Activated T-cell treated with anti-CD3 and anti-CD28 coated beads, Interleukin-2, amount 50 U/mL, for 4 hours (primary cell): ENCODE data around the gene CAMK1G. TPM values are rescaled to one million over a fixed set of nuclear protein-coding genes. Genes with fewer than 3 reads are reported as not detected.
A peak's percentile ranks its signal among the peaks of the same experiment; 100 is the strongest.

Experiments used
- ATAC-seq, 2 donors: fragments of 200-7000 bp; cut with Tn5 transposase; one replicate each; pipeline ENCODE4 v1.10.0; 2021
- DNase-seq: peaks from one replicate; pipeline ENCODE4 v3.0.0-alpha.2; 2020
- H3K27me3 Mint-ChIP-seq: one replicate; pipeline ENCODE4 v1.8.0; 2021; ENCODE audit warnings: low read depth, mixed read lengths
- H3K36me3 Mint-ChIP-seq: one replicate; pipeline ENCODE4 v1.8.0; 2022; ENCODE audit warnings: mixed read lengths; ENCODE audit not compliant: insufficient read depth
- H3K4me1 Mint-ChIP-seq: one replicate; pipeline ENCODE4 v1.8.0; 2021; ENCODE audit warnings: low read depth, mixed read lengths
- H3K4me3 Mint-ChIP-seq: one replicate; pipeline ENCODE4 v1.8.0; 2021; ENCODE audit warnings: mild to moderate bottlenecking, moderate library complexity, mixed read lengths
- H3K9me3 Mint-ChIP-seq: one replicate; pipeline ENCODE4 v1.8.0; 2021; ENCODE audit warnings: mixed read lengths
- total RNA-seq, 3 donors: library from RNA; stranded (reverse); gene quantifications; one replicate each; pipeline ENCODE4 v1.2.1, GENCODE V29; 2021

CAMK1G gene
- total RNA-seq, 3 donors from 2014 or later, result 0.08 to 0.15 (median 0.14) TPM

GRCh38 chr1:209580577-209580976, 2.9 kb upstream of the CAMK1G start:
- Mint-ChIP-seq H3K4me3 (no peak overlapping the region), H3K36me3 (no peaks in the 10 kb centered on the region), H3K27me3 (peaks cover 5% of the 10 kb centered on the region), H3K4me1 (peaks cover 2% of the 10 kb centered on the region), H3K9me3 (no peaks in the 10 kb centered on the region)
- no peak for DNase-seq
- ATAC-seq, result no peak

- Mint-ChIP-seq H3K9me3 (no peaks in the 10 kb centered on the region), H3K36me3 (no peaks in the 10 kb centered on the region), H3K4me3 (no peak overlapping the region), H3K4me1 (peaks cover 3% of the 10 kb centered on the region), H3K27me3 (peaks cover 15% of the 10 kb centered on the region)
- DNase-seq (no peak), ATAC-seq (no peak)
Measured at GRCh38 chr1:209584231-209584672, 738 bp downstream of the CAMK1G start.

- Mint-ChIP-seq H3K4me1 (peaks cover 3% of the 10 kb centered on the region), H3K36me3 (no peaks in the 10 kb centered on the region)
- ATAC-seq, result no peak
Measured at GRCh38 chr1:209585197-209585596, 1.7 kb downstream of the CAMK1G start.

GRCh38 chr1:209585672-209586071, 2.2 kb downstream of the CAMK1G start:
- H3K27me3 Mint-ChIP-seq, result peaks cover 15% of the 10 kb centered on the region

More at GRCh38 chr1:209585197-209585596, 1.7 kb downstream of the CAMK1G start:
- Mint-ChIP-seq H3K9me3 (no peaks in the 10 kb centered on the region), H3K27me3 (peaks cover 15% of the 10 kb centered on the region), H3K4me3 (no peak overlapping the region)
- no peak for DNase-seq

GRCh38 chr1:209586221-209586740, 2.8 kb downstream of the CAMK1G start:
- no peaks in the 10 kb centered on the region for H3K9me3 Mint-ChIP-seq
- H3K4me1 Mint-ChIP-seq, result peaks cover 3% of the 10 kb centered on the region
- DNase-seq (no peak), ATAC-seq (no peak)
- H3K36me3 Mint-ChIP-seq, result no peaks in the 10 kb centered on the region
- no peak overlapping the region for H3K4me3 Mint-ChIP-seq
- H3K27me3 Mint-ChIP-seq, result peaks cover 15% of the 10 kb centered on the region

More at GRCh38 chr1:209585672-209586071, 2.2 kb downstream of the CAMK1G start:
- Mint-ChIP-seq H3K9me3 (no peaks in the 10 kb centered on the region), H3K4me1 (peaks cover 3% of the 10 kb centered on the region), H3K4me3 (no peak overlapping the region), H3K36me3 (no peaks in the 10 kb centered on the region)
- ATAC-seq, result peak in 1 of 2 donors; percentile 52
- no peak for DNase-seq

DNA sequence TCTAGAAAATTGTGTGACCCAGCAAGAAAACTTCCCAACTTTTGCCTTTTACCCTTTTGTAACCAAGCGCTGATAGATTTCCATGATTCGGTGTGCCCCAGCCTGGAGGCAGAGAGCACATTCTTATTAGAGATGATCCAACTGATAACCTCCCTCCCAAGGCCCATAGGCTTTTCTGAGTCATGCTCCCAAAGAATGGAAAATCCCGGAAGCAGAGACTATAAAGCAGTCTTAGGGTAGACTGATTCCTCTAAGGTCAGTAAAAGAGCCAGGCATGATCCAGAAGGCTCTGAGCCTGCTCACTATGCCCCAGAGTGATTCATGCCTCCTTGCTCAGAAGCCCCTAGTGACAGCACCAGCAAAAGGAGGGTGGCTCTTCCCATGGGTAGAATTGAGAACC, 4.3 kb downstream of the CAMK1G start:
- Mint-ChIP-seq H3K9me3 (no peaks in the 10 kb centered on the region), H3K36me3 (no peaks in the 10 kb centered on the region), H3K4me3 (no peak overlapping the region), H3K4me1 (peaks cover 3% of the 10 kb centered on the region), H3K27me3 (peaks cover 19% of the 10 kb centered on the region)
- ATAC-seq (no peak), DNase-seq (no peak)

- ATAC-seq (no peak), DNase-seq (no peak)
- Mint-ChIP-seq H3K4me1 (peaks cover 3% of the 10 kb centered on the region), H3K4me3 (no peak overlapping the region), H3K27me3 (peaks cover 27% of the 10 kb centered on the region), H3K9me3 (no peaks in the 10 kb centered on the region), H3K36me3 (no peaks in the 10 kb centered on the region)
Measured at GRCh38 chr1:209589440-209589839, 5.9 kb downstream of the CAMK1G start.

- no peak for ATAC-seq
- no peak for DNase-seq
- Mint-ChIP-seq H3K9me3 (no peaks in the 10 kb centered on the region), H3K36me3 (no peaks in the 10 kb centered on the region), H3K27me3 (peaks cover 27% of the 10 kb centered on the region), H3K4me3 (no peak overlapping the region), H3K4me1 (peaks cover 3% of the 10 kb centered on the region)
Measured at GRCh38 chr1:209589863-209590262, 6.3 kb downstream of the CAMK1G start.

DNA sequence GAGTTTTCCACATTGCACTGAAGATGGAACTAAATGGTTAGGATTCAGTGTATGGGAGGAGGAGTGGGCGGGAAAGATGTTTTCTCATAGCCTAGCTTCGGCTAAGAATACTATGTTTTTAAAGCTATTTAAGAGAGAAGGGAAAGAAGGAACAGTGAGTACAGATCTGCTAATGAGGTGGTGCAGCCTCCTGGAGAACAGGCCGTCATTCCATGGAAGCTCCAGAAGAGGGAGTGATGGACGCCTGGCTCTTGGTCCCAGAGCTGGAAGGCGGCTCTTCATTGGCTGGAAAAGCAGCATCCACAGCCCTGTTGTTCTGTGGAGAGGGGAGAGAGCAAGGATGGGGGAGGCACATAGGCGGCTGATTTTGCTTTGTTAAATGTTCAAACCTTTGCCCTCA, 6.9 kb downstream of the CAMK1G start:
- ATAC-seq (no peak), DNase-seq (no peak)
- H3K9me3 Mint-ChIP-seq, result no peaks in the 10 kb centered on the region
- H3K36me3 Mint-ChIP-seq, result no peaks in the 10 kb centered on the region
- H3K4me3 Mint-ChIP-seq, result no peak overlapping the region
- H3K27me3 Mint-ChIP-seq, result peaks cover 27% of the 10 kb centered on the region
- peaks cover 3% of the 10 kb centered on the region for H3K4me1 Mint-ChIP-seq

DNA sequence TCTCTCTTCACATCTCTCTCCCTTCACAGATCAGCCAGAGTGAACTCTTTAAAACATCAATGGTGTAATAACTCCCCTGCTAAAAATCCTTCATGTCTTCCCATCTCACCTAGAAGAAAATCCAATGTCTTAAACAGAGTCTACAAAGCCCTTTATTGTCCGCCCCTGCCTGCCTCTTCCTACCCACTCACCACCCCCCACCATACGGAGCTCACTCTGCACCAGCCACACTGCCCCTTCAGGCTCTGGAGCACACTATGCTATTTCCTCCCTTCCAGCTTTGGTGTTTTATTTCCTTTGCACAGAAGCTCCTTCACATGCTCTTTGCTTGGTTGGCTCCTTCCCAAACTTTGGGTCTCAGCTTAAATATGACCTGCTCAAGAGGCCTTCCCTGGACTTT, 10.2 kb downstream of the CAMK1G start:
- Mint-ChIP-seq H3K9me3 (no peaks in the 10 kb centered on the region), H3K4me1 (no peaks in the 10 kb centered on the region), H3K36me3 (no peaks in the 10 kb centered on the region), H3K27me3 (peaks cover 17% of the 10 kb centered on the region), H3K4me3 (no peak overlapping the region)
- ATAC-seq, result no peak
- DNase-seq, result no peak

GRCh38 chr1:209594440-209594839, 10.9 kb downstream of the CAMK1G start:
- H3K4me3 Mint-ChIP-seq, result no peak overlapping the region
- peaks cover 19% of the 10 kb centered on the region for H3K27me3 Mint-ChIP-seq

DNA sequence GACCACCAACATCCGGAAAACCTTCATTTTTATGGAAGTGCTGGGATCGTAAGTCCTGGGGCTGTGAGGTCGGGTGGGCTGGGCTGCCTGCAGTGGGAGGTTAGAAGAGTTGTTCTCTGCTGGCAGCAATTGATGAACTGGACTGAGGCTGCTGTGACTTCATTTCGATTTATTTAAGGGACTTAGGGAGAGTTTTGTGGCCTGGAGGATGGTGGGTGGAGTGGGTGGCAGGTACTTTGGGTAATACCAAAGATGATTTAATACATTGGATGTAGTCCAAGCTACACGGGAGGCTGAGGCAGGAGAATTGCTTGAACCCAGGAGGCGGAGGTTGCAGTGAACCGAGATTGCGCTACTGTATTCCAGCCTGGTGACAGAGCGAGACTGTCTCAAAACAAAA, 11.5 kb downstream of the CAMK1G start:
- Mint-ChIP-seq H3K4me3 (no peak overlapping the region), H3K27me3 (peaks cover 20% of the 10 kb centered on the region), H3K36me3 (no peaks in the 10 kb centered on the region), H3K4me1 (no peaks in the 10 kb centered on the region), H3K9me3 (no peaks in the 10 kb centered on the region)
- ATAC-seq (no peak), DNase-seq (no peak)

More at GRCh38 chr1:209594440-209594839, 10.9 kb downstream of the CAMK1G start:
- ATAC-seq, result no peak
- no peaks in the 10 kb centered on the region for H3K4me1 Mint-ChIP-seq
- DNase-seq, result no peak
- no peaks in the 10 kb centered on the region for H3K9me3 Mint-ChIP-seq
- no peaks in the 10 kb centered on the region for H3K36me3 Mint-ChIP-seq

DNA sequence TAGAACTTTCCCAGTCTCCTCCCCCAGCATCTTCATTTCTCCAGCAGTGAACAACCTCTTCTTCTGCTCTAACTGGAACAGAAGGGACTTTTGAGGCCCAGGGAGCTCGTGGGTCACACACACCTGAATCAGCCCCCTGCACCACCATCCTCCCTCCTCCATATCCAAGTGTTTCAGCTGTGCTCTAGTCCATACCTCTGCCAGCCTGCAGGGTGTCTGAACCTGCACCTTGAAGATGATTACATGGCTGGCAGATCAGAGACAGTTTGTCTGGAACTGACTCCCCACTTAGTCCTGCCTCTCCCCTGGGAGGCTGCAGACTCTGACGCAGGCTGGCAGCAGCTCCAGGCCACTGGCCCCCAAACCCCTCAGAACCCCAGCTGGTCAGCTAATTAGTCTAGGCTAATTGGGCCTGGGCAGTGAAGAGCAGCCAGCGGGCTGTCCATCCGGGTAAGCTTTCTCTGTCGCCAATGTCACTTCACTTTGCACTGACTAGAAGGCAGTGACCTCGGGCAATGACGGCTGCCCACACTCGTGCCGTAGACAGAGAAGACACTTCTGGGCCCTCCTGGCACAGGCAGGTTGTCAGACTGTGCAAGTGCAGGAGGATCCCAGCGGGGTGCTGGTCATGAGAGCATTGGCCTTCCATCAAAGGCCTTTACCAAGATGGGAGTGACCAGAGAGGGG, 12.2 kb downstream of the CAMK1G start:
- ATAC-seq (no peak), DNase-seq (no peak)
- no peak overlapping the region for H3K4me3 Mint-ChIP-seq
- peaks cover 20% of the 10 kb centered on the region for H3K27me3 Mint-ChIP-seq
- H3K9me3 Mint-ChIP-seq, result no peaks in the 10 kb centered on the region
- no peaks in the 10 kb centered on the region for H3K4me1 Mint-ChIP-seq
- H3K36me3 Mint-ChIP-seq, result no peaks in the 10 kb centered on the region

DNA sequence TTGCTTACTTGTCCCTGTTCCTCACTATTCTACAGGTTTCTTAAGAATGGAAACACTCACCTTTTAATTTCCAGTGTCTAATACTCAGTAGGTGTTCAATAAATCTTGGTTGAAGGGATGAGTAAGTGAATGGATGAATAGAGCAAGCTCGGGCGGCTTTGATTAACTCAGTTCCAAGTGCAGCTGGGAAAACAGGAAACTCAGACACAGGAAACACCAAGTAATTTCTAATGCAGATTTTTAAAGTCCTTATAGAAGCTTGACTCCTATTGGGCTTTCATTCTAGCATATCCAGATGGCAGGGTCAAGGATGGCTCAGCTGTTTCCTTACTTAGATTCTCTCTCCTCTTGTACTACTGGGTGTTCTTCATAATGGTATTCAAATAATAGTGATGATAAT, 14.0 kb downstream of the CAMK1G start:
- no peak overlapping the region for H3K4me3 Mint-ChIP-seq

DNA sequence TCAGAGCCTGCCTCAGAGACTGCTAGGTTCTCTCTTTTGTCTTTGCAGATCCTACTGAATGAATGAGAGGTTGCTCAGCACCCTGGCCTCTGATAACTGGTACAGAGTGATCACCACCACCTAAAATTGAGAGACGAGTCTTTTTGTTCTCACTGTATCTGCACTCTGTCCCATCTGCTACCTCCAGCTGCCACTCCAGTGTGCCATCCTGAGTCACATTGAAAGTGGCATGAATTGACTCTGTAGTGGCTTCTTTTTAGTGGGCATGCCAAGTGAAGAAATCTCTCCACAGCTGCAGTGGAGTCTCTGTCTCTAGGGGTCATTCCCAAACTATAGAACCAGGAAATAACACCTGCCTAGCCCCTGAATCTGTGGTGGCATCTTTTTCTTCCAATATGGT, 14.7 kb downstream of the CAMK1G start:
- H3K36me3 Mint-ChIP-seq, result no peaks in the 10 kb centered on the region
- no peak for ATAC-seq
- no peaks in the 10 kb centered on the region for H3K9me3 Mint-ChIP-seq
- DNase-seq, result no peak
- peaks cover 17% of the 10 kb centered on the region for H3K27me3 Mint-ChIP-seq
- no peaks in the 10 kb centered on the region for H3K4me1 Mint-ChIP-seq
- no peak overlapping the region for H3K4me3 Mint-ChIP-seq

More for the DNA sequence above, 14.0 kb downstream of the CAMK1G start:
- Mint-ChIP-seq H3K9me3 (no peaks in the 10 kb centered on the region), H3K36me3 (no peaks in the 10 kb centered on the region), H3K27me3 (peaks cover 20% of the 10 kb centered on the region), H3K4me1 (no peaks in the 10 kb centered on the region)
- ATAC-seq (no peak), DNase-seq (no peak)
